ENCODE results near the gene IKZF1. TPM values are rescaled to one million over a fixed set of nuclear protein-coding genes. Genes with fewer than 3 reads are reported as not detected.
"Not testable (repeated sequence)": the region's sequence is repeated elsewhere in the genome, so short reads cannot be mapped to it uniquely, and the experiment has no call there.

The IKZF1 gene
- total and polyA plus RNA-seq, 2 of the 4 experiments (the other 2 are of a cell fraction): not detected

GRCh38 chr7:50339472-50339871 lies 35.0 kb downstream of the IKZF1 start:
- H3K23ac ChIP-seq (ENCODE audit: low read depth, low read length); in situ Hi-C loops (cut with MboI; ENCODE audit: low sequenced_read_pairs); dilution Hi-C loops (cut with HindIII; ENCODE audit: low sequenced_read_pairs, unreplicated experiment); H3K79me1 ChIP-seq (ENCODE audit: low read depth in 1 of 2, low read length in 2 of 2); ATAC-seq (ENCODE audit: low read depth); H3K4me2 ChIP-seq (ENCODE audit: low read depth, low read length); H4K91ac ChIP-seq (ENCODE audit: insufficient read depth, low read depth, low read length); CTCF ChIA-PET; H2BK15ac ChIP-seq (ENCODE audit: low read depth, low read length); H4K20me1 ChIP-seq (ENCODE audit: insufficient read depth, low read length); H3K27ac ChIP-seq (ENCODE audit: insufficient read depth, low read length); H2BK120ac ChIP-seq (ENCODE audit: low read depth, low read length); POLR2A ChIA-PET (ENCODE audit: unreplicated experiment); DNase-seq; H3K14ac ChIP-seq (replicated peaks; ENCODE audit: low read depth, low read length); H3K4ac ChIP-seq (ENCODE audit: low read depth, low read length); H4K5ac ChIP-seq (ENCODE audit: low read depth, low read length); H3K9me3 ChIP-seq (ENCODE audit: control insufficient read depth, insufficient read depth, low read length); H2AK9ac ChIP-seq (replicated peaks; ENCODE audit: low read depth, low read length, poor library complexity); H2BK20ac ChIP-seq (ENCODE audit: low read depth, low read length); BruUV-seq (replicated peaks); H3K18ac ChIP-seq (ENCODE audit: low read depth, low read length); H3K27me3 ChIP-seq (ENCODE audit: control insufficient read depth, insufficient read depth, low read length); H3K9ac ChIP-seq (ENCODE audit: low read depth, low read length); H3K9me1 ChIP-seq (ENCODE audit: insufficient read depth, low read length); H3K36me3 ChIP-seq (ENCODE audit: control insufficient read depth, insufficient read depth, low read length); H4K8ac ChIP-seq (ENCODE audit: low read depth in 2 of 2, low read length in 2 of 2); H2AFZ ChIP-seq (replicated peaks; ENCODE audit: low read length, poor library complexity); intact Hi-C loops (cut with micrococcal nuclease); H3K4me1 ChIP-seq (ENCODE audit: control insufficient read depth, insufficient read depth, low read length); H3K56ac ChIP-seq (ENCODE audit: extremely low read depth, insufficient read depth, low read length); H2BK5ac ChIP-seq (ENCODE audit: low read depth, low read length, poor library complexity, severe bottlenecking); H2AK5ac ChIP-seq (ENCODE audit: low read depth, low read length); H3K4me3 ChIP-seq (ENCODE audit: insufficient read depth, low read depth, low read length): not testable (repeated sequence)
- WGBS, 2 experiments (ENCODE audit: extremely low coverage in 2 of 2, insufficient read length in 1 of 2): no CpG with 5 or more reads among the region's 7 CpGs
